SU-DHL-6 (cell line): ENCODE results near the gene UNC45A.

ENCODE experiments used
- H2AFZ ChIP-seq: fragments of 200-600 bp; sonication (generic); 2 replicates; pipeline ENCODE4 v1.6.1; 2014; ENCODE audit warnings: low read depth, mild to moderate bottlenecking, moderate library complexity, mixed read lengths, antibody characterized with exemption, low read length; ENCODE audit not compliant: severe bottlenecking
- H3F3A ChIP-seq: fragments of 200-600 bp; shearing (Covaris generic); 2 replicates; pipeline ENCODE4 v1.6.0; 2016; ENCODE audit warnings: antibody characterized with exemption, mild to moderate bottlenecking; ENCODE audit not compliant: insufficient read depth
- H3K27ac ChIP-seq: fragments of 200-600 bp; sonication (generic); 2 replicates; pipeline ENCODE4 v1.5.1; 2016; ENCODE audit warnings: low read depth, mild to moderate bottlenecking, low read length, moderate library complexity, mixed read lengths
- H3K27me3 ChIP-seq: fragments of 200-600 bp; sonication (generic), shearing (Covaris generic); 2 replicates; pipeline ENCODE4 v1.6.0; 2014; ENCODE audit warnings: mild to moderate bottlenecking, low read length
- H3K36me3 ChIP-seq: fragments of 200-600 bp; sonication (generic); 2 replicates; pipeline ENCODE4 v1.6.1; 2014; ENCODE audit warnings: mild to moderate bottlenecking, low read length, mixed read lengths
- H3K4me2 ChIP-seq: fragments of 300-600, 200-600 bp; shearing (Covaris generic), sonication (generic); 2 replicates; pipeline ENCODE4 v1.6.0; 2014; ENCODE audit warnings: low read length, low read depth, mild to moderate bottlenecking; ENCODE audit not compliant: poor library complexity, severe bottlenecking
- H3K4me3 ChIP-seq: fragments of 200-600 bp; sonication (generic); 2 replicates; pipeline ENCODE4 v1.5.1; 2014; ENCODE audit warnings: antibody characterized with exemption, low read length, mild to moderate bottlenecking, mixed read lengths; ENCODE audit not compliant: insufficient read depth, poor library complexity, severe bottlenecking
- H3K79me2 ChIP-seq: fragments of 200-600 bp; sonication (generic); 2 replicates; pipeline ENCODE4 v1.6.1; 2014; ENCODE audit warnings: mild to moderate bottlenecking, low read length, moderate library complexity; ENCODE audit not compliant: insufficient read depth
- H3K9ac ChIP-seq: fragments of 200-600 bp; sonication (generic); 2 replicates; pipeline ENCODE4 v1.7.0; 2014; ENCODE audit warnings: mild to moderate bottlenecking, low read length
- H3K9me2 ChIP-seq: fragments of 200-600 bp; sonication (generic); replicated peaks from 2 replicates; pipeline ENCODE4 v1.6.1; 2014; ENCODE audit warnings: low read length; ENCODE audit not compliant: insufficient read depth
- H3K9me3 ChIP-seq: fragments of 200-600 bp; sonication (generic); 2 replicates; pipeline ENCODE4 v1.6.1; 2014; ENCODE audit warnings: low read length, mixed read lengths; ENCODE audit not compliant: insufficient read depth
- H4K20me1 ChIP-seq: fragments of 200-600 bp; sonication (generic); 2 replicates; pipeline ENCODE4 v1.6.1; 2014; ENCODE audit warnings: low read depth, mild to moderate bottlenecking, antibody characterized with exemption, low read length, moderate library complexity, mixed read lengths
- CTCF ChIP-seq: fragments of 200-600 bp; sonication (generic); IDR thresholded peaks from one replicate; pipeline ENCODE4 v1.5.1; 2017; ENCODE audit warnings: antibody characterized with exemption, mild to moderate bottlenecking, low read length, moderate library complexity; ENCODE audit not compliant: insufficient read depth, poor library complexity, severe bottlenecking
- EZH2phosphoT487 ChIP-seq: fragments of 200-600 bp; sonication (generic), shearing (Covaris generic); conservative IDR thresholded peaks from 2 replicates; pipeline ENCODE4 v1.6.1; 2018; ENCODE audit warnings: mild to moderate bottlenecking, antibody characterized with exemption, low read length, moderate library complexity, mixed read lengths

The UNC45A gene

GRCh38 chr15:90931828-90932659, 3.0 kb upstream of the UNC45A start, which contains the start of gene HDDC3:
TSS of gene HDDC3 (minus strand) at chr15:90932549. CDS start at chr15:90932540, 9 bp downstream.
- peak within 1 kb of the TSS; percentile 85 for H3K27ac ChIP-seq

GRCh38 chr15:90932660-90932991, 2.5 kb upstream of the UNC45A start:
- Histone ChIP-seq H3F3A (peaks cover 20% of the 10 kb centered on the region), H4K20me1 (no peaks in the 10 kb centered on the region), H3K27me3 (no peaks in the 10 kb centered on the region), H3K79me2 (peaks cover 17% of the 10 kb centered on the region), H3K9me2 (no peaks in the 10 kb centered on the region), H3K27ac (no peak overlapping the region; the same call in 1 of the 2 replicates), H3K4me2 (peak overlapping the region; percentile 28), H3K4me3 (peak overlapping the region; percentile 70), H3K9me3 (no peaks in the 10 kb centered on the region), H3K36me3 (0 out of 2 replicates have a peak, but pooled peaks cover 2% of the 10 kb centered on the region), H3K9ac (peak overlapping the region; percentile 75), H2AFZ (peak overlapping the region; percentile 75)
- TF ChIP-seq EZH2phosphoT487 = no peak
- TF ChIP-seq CTCF = no peak

More at GRCh38 chr15:90931828-90932659, 3.0 kb upstream of the UNC45A start, which contains the start of gene HDDC3:
- H3K9me3 ChIP-seq = no peaks in the 10 kb centered on the region
- peak; percentile 80 for TF ChIP-seq CTCF
- no peak for TF ChIP-seq EZH2phosphoT487
- peak within 1 kb of the TSS; percentile 75 for H3K9ac ChIP-seq
- no peaks in the 10 kb centered on the region for H4K20me1 ChIP-seq
- peak within 1 kb of the TSS; percentile 75 for H2AFZ ChIP-seq
- 0 out of 2 replicates have a peak, but pooled peaks cover 2% of the 10 kb centered on the region for H3K36me3 ChIP-seq
- no peaks in the 10 kb centered on the region for H3K9me2 ChIP-seq
- H3K4me3 ChIP-seq = peak within 1 kb of the TSS; percentile 70
- H3K79me2 ChIP-seq = peaks cover 17% of the 10 kb centered on the region
- H3K27me3 ChIP-seq = no peaks in the 10 kb centered on the region
- peaks cover 20% of the 10 kb centered on the region for H3F3A ChIP-seq
- H3K4me2 ChIP-seq = peak within 1 kb of the TSS; percentile 75

GRCh38 chr15:90933301-90933700, 1.8 kb upstream of the UNC45A start:
- Histone ChIP-seq H3K9me3 (no peaks in the 10 kb centered on the region), H3K4me2 (no peak overlapping the region), H3K9ac (no peak overlapping the region), H3K27ac (no peak overlapping the region), H3F3A (peaks cover 18% of the 10 kb centered on the region), H3K4me3 (no peak overlapping the region), H3K9me2 (no peaks in the 10 kb centered on the region), H3K79me2 (peaks cover 17% of the 10 kb centered on the region), H2AFZ (no peak overlapping the region), H3K27me3 (no peaks in the 10 kb centered on the region), H4K20me1 (no peaks in the 10 kb centered on the region), H3K36me3 (peaks cover 8% of the 10 kb centered on the region; the same call in 1 of the 2 replicates)
- TF ChIP-seq EZH2phosphoT487 (no peak), CTCF (no peak)
